GM12864 (cell line): ENCODE results near the gene CLEC4F.

Experiments used
- DNase-seq: peaks from one replicate; pipeline ENCODE4 v3.0.0-alpha.2; 2011; ENCODE audit warnings: low read depth
- H3K4me3 ChIP-seq: 2 replicates; pipeline ENCODE4 v1.5.1; 2011; ENCODE audit warnings: mild to moderate bottlenecking, low read depth, low read length, control low read depth
- CTCF ChIP-seq: IDR thresholded peaks from 2 replicates; pipeline ENCODE4 v1.5.1; 2011; ENCODE audit warnings: low read depth, mild to moderate bottlenecking, moderate library complexity, low read length, control low read depth, inconsistent platforms; ENCODE audit errors: missing control alignments

Gene CLEC4F

GRCh38 chr2:70776266-70776665, 44.1 kb downstream of the CLEC4F start:
- H3K4me3 ChIP-seq, result no peak overlapping the region
- DNase-seq, result no peak
- TF ChIP-seq CTCF, result no peak

GRCh38 chr2:70775141-70775540, 45.3 kb downstream of the CLEC4F start:
- TF ChIP-seq CTCF, result no peak
- no peak overlapping the region for H3K4me3 ChIP-seq
- DNase-seq, result no peak

- DNase-seq, result no peak
These were observed 47.8 kb downstream of the CLEC4F start for GRCh38 chr2:70772486-70773155.

GRCh38 chr2:70771446-70771845, 49.0 kb downstream of the CLEC4F start:
- DNase-seq, result no peak
- no peak overlapping the region for H3K4me3 ChIP-seq
- TF ChIP-seq CTCF, result no peak

More at GRCh38 chr2:70772486-70773155, 47.8 kb downstream of the CLEC4F start:
- TF ChIP-seq CTCF, result no peak
- no peak overlapping the region for H3K4me3 ChIP-seq

- no peak overlapping the region for H3K4me3 ChIP-seq
- DNase-seq, result no peak
These were observed 50.9 kb downstream of the CLEC4F start for GRCh38 chr2:70769450-70769849.

GRCh38 chr2:70768590-70769085, 51.8 kb downstream of the CLEC4F start:
- no peak for DNase-seq
- no peak overlapping the region for H3K4me3 ChIP-seq
- no peak for TF ChIP-seq CTCF

More at GRCh38 chr2:70769450-70769849, 50.9 kb downstream of the CLEC4F start:
- TF ChIP-seq CTCF, result no peak
